Heart left ventricle (tissue), 16 donors: ENCODE data around the gene CCDC70. TPM values are rescaled to one million over a fixed set of nuclear protein-coding genes. Genes with fewer than 3 reads are reported as not detected.

Experiments used
- ATAC-seq, 4 donors: fragments of 200-7000 bp; cut with Tn5 transposase; one replicate each; pipeline ENCODE4 v1.9.1; 2020 to 2022; ENCODE audit warnings: moderate library complexity in 4 of 4, mild to moderate bottlenecking in 3 of 4, moderate number of reproducible peaks in 1 of 4
- DNase-seq, 5 donors: peaks; one replicate each; pipeline ENCODE4 v3.0.0-alpha.2; 2020
- H3K27ac ChIP-seq, 12 donors: fragments of 200-600 bp; sonication (generic) in 4 of 12; one replicate each; pipeline versions ENCODE4 v1.5.0 to v1.8.0; 2016 to 2022; ENCODE audit warnings: mild to moderate bottlenecking in 2 of 12
- H3K27me3 ChIP-seq, 9 donors: fragments of 200-600 bp; sonication (generic) in 2 of 9; one replicate each; pipeline versions ENCODE4 v1.5.1 to v1.8.0; 2016 to 2022; ENCODE audit warnings: mild to moderate bottlenecking in 3 of 9
- H3K36me3 ChIP-seq, 9 donors: fragments of 200-600 bp; sonication (generic) in 2 of 9; one replicate each; pipeline versions ENCODE4 v1.5.0 to v1.8.0; 2018 to 2022; ENCODE audit warnings: mild to moderate bottlenecking in 2 of 9
- H3K4me1 ChIP-seq, 12 donors: fragments of 200-600 bp; sonication (generic) in 4 of 12; one replicate each; pipeline versions ENCODE4 v1.5.0 to v1.8.0; 2016 to 2022; ENCODE audit warnings: mild to moderate bottlenecking in 3 of 12
- H3K4me3 ChIP-seq, 12 donors: fragments of 200-600 bp; sonication (generic) in 4 of 12; one replicate each; pipeline versions ENCODE4 v1.5.0 to v1.8.0; 2017 to 2022; ENCODE audit warnings: mild to moderate bottlenecking in 9 of 12, moderate library complexity in 4 of 12
- H3K9me3 ChIP-seq, 12 donors: fragments of 200-600 bp; sonication (generic) in 4 of 12; one replicate each; pipeline versions ENCODE4 v1.5.0 to v1.8.0; 2016 to 2022; ENCODE audit warnings: mild to moderate bottlenecking in 1 of 12
- CTCF ChIP-seq, 12 donors: fragments of 200-600 bp; sonication (generic) in 4 of 12; IDR thresholded peaks; one replicate each; pipeline versions ENCODE4 v1.5.0 to v1.8.0; 2018 to 2022; ENCODE audit warnings: antibody characterized with exemption in 12 of 12, mild to moderate bottlenecking in 5 of 12
- POLR2A ChIP-seq, 2 donors: fragments of 450-650 bp; IDR thresholded peaks; one replicate each; pipeline ENCODE4 v1.6.1; 2017; ENCODE audit warnings: antibody characterized with exemption in 2 of 2, mild to moderate bottlenecking in 2 of 2, moderate library complexity in 2 of 2
- WGBS, 4 donors: extraction: QIAGEN DNeasy Blood & Tissue Kit in 2 of 4; methylation state at CpG; one replicate each; pipeline versions ENCODE4 v1.1.5 to v1.1.7; 2013 to 2018; 5-methylcytosine and 5-hydroxymethylcytosine counted together
- intact Hi-C, 10 donors: fragments of 100-400 bp; cut with DNase I; formaldehyde crosslinking; loops; one replicate each; pipeline versions ENCODE4 v1.11.1 to v1.14.2; 2022
- polyA plus RNA-seq, 2 donors: library from polyadenylated mRNA; stranded (reverse); fragments of 200-250 nt; gene quantifications; one replicate each; pipeline ENCODE4 v1.2.3, GENCODE V29; 2013
- total RNA-seq, 9 donors: library from RNA; depleted of rRNA in 2 of 9; stranded (reverse); fragments of >200 nt in 2 of 9; fragmentation: NEBNext Ultra II Directional in 3 of 9; extraction: Animal tissue kit (Norgen Biotek cat#: 25700) in 3 of 9; gene quantifications; one replicate each; pipeline versions ENCODE4 v1.1.0 to v1.2.4, GENCODE V29; 2016 to 2023
- donor health status: ischemic (EF 13 %, LVEDD 7.1; RV severe dilation, severe dysfunction).
- donor health status: healthy with polysubstance abuse.
- donor health status: DM: no; HTN: yes; CAD: no.
- donor health status: DM: no; HTN: no; CAD: no.
- donor health status: ischemic (EF 25% LVEDD 6.9; RV normal size, moderate dysfunction).
- donor health status: ischemic (EF 25% LVEDD 5.7; RV mildly dilated, moderate dysfunction).
- donor health status: healthy.
- donor health status: DM: yes; HTN: yes; CAD: no.
- donor health status: ischemic (EF 35%, LVEDD 5.7; RV mildly dilated, moderate dysfunction).
- donor health status: nonischemic (EF 11% LVEDD 7.7; RV severe dilation, severe dysfunction).
- donor health status: DM: yes; HTN: yes; CAD: no.
- donor health status: PGD.
- donor health status: ischemic (EF 29% LVEDD 5.4; RV normal size, mild dysfunction).
- donor health status: nonischemic (EF 23%, LVEDD 6.1; RV moderate dilation, normal function).

CCDC70 gene
- total and polyA plus RNA-seq, 11 donors, result not detected

- 86 to 91% (median 88%) methylated on average over 10 of the region's 10 CpGs for WGBS, 4 donors
- intact Hi-C loops, result loop anchor here in 1 of 10 donors (2.0 kb wide), 1 partner anchor 19 kb away; no protein-coding TSS in a partner anchor
Measured at GRCh38 chr13:51833980-51834379, 27.8 kb upstream of the CCDC70 start.

GRCh38 chr13:51834581-51835171 lies 27.1 kb upstream of the CCDC70 start:
- Histone ChIP-seq H3K27ac (no peak overlapping the region), H3K27me3 (no peaks in the 10 kb centered on the region), H3K4me1 (peaks cover 0 to 8% (median 0%) of the 10 kb centered on the region in 12 donors), H3K4me3 (no peak overlapping the region), H3K9me3 (no peaks in the 10 kb centered on the region), H3K36me3 (no peaks in the 10 kb centered on the region)
- no peak for ATAC-seq
- 56 to 71% (median 65%) methylated on average over 7 of the region's 7 CpGs for WGBS, 4 donors
- no peak for TF ChIP-seq POLR2A (IDR thresholded peaks at IDR 0.05)
- no peak for TF ChIP-seq CTCF (IDR thresholded peaks at IDR 0.05)
- intact Hi-C loops, result no loop called here
- DNase-seq, result no peak

More at GRCh38 chr13:51833980-51834379, 27.8 kb upstream of the CCDC70 start:
- Histone ChIP-seq H3K27ac (no peak overlapping the region), H3K4me3 (no peak overlapping the region), H3K27me3 (no peaks in the 10 kb centered on the region), H3K9me3 (no peaks in the 10 kb centered on the region), H3K36me3 (no peaks in the 10 kb centered on the region), H3K4me1 (peaks cover 0 to 7% (median 0%) of the 10 kb centered on the region in 12 donors)
- TF ChIP-seq CTCF (IDR thresholded peaks at IDR 0.05), result no peak
- no peak for TF ChIP-seq POLR2A (IDR thresholded peaks at IDR 0.05)
- DNase-seq (no peak), ATAC-seq (no peak)

GRCh38 chr13:51837016-51837415 lies 24.8 kb upstream of the CCDC70 start:
- DNase-seq, result no peak
- no peak overlapping the region for H3K4me3 ChIP-seq
- no peaks in the 10 kb centered on the region for H3K9me3 ChIP-seq
- ATAC-seq, result peak in 1 of 4 donors; percentile 19
- H3K27ac ChIP-seq, result no peak overlapping the region
- no peaks in the 10 kb centered on the region for H3K27me3 ChIP-seq
- peaks cover 0 to 6% (median 0%) of the 10 kb centered on the region in 12 donors for H3K4me1 ChIP-seq
- TF ChIP-seq CTCF (IDR thresholded peaks at IDR 0.05) (no peak), POLR2A (IDR thresholded peaks at IDR 0.05) (no peak)
- H3K36me3 ChIP-seq, result no peaks in the 10 kb centered on the region
- WGBS, 4 donors, result 89 to 98% (median 93%) methylated on average over 3 of the region's 3 CpGs
- intact Hi-C loops, result no loop called here

- Histone ChIP-seq H3K4me1 (peaks cover 0 to 3% (median 0%) of the 10 kb centered on the region in 12 donors), H3K36me3 (no peaks in the 10 kb centered on the region), H3K9me3 (no peaks in the 10 kb centered on the region), H3K27ac (no peak overlapping the region), H3K4me3 (no peak overlapping the region), H3K27me3 (no peaks in the 10 kb centered on the region)
- 86 to 93% (median 92%) methylated on average over 7 to 8 of the region's 8 CpGs for WGBS, 4 donors
- no peak for TF ChIP-seq POLR2A (IDR thresholded peaks at IDR 0.05)
- no peak for TF ChIP-seq CTCF (IDR thresholded peaks at IDR 0.05)
- ATAC-seq (no peak), DNase-seq (no peak)
- intact Hi-C loops, result no loop called here
Measured at GRCh38 chr13:51838240-51838846, 23.4 kb upstream of the CCDC70 start.
